GM18498 (cell line): ENCODE results near the gene GFRA1.
"Not testable (repeated sequence)": the region's sequence is repeated elsewhere in the genome, so short reads cannot be mapped to it uniquely, and the experiment has no call there.

Source experiments
- ATAC-seq: cut with Tn5 transposase; IDR thresholded peaks from one replicate; pipeline ENCODE4 v1.9.1; 2021; ENCODE audit warnings: mild to moderate bottlenecking, moderate library complexity; ENCODE audit not compliant: unreplicated experiment

The GFRA1 gene

GRCh38 chr10:116044801-116045248 lies 228.2 kb downstream of the GFRA1 start:
- ATAC-seq: no peak

- ATAC-seq: no peak
These were observed 229.1 kb downstream of the GFRA1 start for GRCh38 chr10:116043861-116044260.

DNA sequence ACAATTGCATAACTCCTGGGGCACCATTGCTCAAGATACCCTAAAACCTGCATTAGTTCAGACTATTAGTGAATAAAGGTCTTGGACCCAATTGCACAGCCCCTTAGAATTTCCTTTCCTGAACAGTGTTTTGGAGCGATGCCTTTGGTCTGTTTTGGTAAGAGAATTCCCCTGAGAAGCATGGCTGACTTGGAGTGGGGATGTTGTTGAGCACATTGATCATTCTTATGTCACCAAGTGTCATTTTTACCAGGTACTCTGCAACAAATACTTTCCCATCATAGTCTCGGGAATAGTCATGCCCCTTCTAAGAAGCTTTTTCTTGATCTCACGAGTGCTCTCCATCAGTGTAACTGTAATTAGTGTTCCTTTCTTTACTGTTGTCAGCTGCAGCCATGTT lies 229.7 kb downstream of the GFRA1 start:
- ATAC-seq: no peak

DNA sequence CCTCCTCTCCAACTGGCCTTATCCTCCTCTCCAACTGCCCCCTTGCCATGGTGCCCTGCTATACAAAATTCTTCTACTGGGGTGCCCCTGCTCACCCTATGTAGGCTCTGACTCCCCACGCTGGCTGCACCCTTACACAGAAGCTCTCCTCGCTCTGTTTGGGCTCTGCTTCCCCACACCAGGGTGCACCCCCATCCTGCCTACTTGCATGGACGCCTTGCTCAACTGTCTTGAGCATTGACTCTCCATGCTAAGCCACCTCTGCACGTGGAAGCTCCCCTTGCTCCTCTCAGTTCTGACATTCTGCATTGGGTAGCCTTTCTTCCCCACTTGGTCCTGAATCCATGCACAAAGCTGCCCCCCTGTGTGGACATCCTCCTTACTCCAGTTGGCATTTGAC lies 231.1 kb downstream of the GFRA1 start:
- no peak for ATAC-seq

- ATAC-seq: no peak
These were observed 233.4 kb downstream of the GFRA1 start for GRCh38 chr10:116039612-116040011.

DNA sequence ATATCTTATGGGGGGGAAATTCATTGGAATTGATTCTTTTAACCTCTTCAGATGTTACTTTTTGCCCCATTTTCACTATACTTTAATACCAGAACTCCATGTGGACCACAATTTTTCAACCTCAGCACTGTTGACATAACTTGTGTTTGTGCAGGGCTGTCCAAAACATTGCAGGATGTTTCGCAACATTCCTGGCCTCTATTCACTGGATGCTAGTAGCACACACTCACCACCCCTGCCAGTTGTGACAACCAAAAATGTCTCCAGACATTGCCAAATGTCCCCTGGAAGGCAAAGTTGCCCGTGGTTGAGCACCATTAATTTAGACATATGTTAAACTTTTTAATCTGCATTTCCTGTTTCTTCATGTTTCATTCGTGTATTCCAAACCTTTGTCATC lies 234.7 kb downstream of the GFRA1 start:
- no peak for ATAC-seq

GRCh38 chr10:116035406-116035805 lies 237.6 kb downstream of the GFRA1 start:
- not testable (repeated sequence) for ATAC-seq

GRCh38 chr10:116030576-116030975 lies 242.4 kb downstream of the GFRA1 start:
- no peak for ATAC-seq

GRCh38 chr10:116029826-116030225 lies 243.2 kb downstream of the GFRA1 start:
- ATAC-seq: no peak

- no peak for ATAC-seq
These were observed 245.7 kb downstream of the GFRA1 start for GRCh38 chr10:116027355-116027754.

DNA sequence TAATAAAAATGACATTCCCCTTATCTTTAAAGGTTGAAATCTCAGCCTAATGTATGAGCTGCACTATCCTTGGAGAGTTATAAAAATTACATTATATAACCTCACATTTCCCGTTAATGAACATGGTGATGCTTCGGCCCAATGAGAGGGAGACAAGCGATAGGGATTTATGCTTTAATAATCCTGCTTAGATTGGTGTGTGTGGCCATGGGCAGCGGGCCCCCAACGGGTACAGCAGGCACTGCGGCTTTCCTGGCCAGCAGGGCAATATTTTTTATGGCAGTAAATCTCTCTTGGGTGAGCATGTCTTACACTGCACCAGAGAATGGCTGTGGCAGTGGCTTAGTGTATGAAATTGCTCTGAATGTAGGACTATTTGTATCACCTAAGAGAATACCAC lies 246.3 kb downstream of the GFRA1 start:
- no peak for ATAC-seq

GRCh38 chr10:116026315-116026714 lies 246.7 kb downstream of the GFRA1 start:
- ATAC-seq: no peak

GRCh38 chr10:116024271-116024878 lies 248.6 kb downstream of the GFRA1 start:
- no peak for ATAC-seq

DNA sequence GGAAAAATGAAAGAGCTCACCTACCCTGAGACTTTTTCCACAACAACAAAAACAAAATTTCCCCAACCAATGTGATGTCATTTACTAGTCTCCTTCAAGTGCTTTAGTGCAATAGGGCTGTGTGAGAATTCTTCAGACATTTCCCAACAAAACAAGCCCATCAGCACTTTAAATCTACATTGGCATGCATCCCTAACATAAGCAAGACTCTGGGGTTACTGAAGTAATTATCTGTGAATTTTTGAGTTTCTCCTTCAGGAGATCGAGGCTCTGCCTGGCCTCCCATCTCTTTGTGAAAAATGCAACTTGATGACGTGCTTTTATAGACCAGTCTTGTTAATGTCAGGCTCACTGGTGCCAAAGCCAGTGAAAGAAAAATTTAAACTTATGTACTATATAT lies 255.6 kb downstream of the GFRA1 start:
- no peak for ATAC-seq

DNA sequence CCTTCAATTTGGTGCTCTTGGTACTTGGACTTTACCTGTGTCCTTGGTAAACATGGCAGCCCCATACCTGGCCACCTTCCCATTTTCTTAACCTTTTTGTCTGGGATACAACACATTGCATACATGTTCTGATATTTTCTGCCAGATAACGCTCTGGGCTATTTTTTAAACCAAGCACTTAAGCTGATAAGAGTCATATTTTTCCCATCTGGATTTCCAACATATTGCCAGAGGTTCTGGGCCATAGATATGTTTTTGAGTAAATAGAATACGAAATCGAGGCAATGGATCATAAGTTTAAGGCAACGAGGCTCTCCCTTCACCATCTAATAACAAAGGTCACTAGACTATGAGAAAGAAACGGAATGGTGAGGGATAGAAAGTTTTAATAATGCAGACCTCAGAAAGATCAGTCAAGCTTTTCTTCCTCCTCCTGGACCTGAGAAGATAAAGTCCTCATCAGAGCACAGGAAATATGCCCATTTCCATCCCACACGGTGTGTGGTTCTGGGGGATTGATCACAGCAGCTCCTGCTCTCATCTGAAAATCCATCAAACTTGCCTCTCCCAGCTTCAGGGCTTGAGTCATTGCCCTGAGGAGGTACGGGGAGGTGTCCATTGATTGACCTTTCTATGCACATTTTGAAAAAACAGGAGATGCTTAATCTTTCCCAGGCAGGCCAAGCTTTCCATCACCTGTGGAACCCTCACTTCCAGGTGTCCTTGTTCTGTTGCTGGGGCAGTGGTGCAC lies 257.2 kb downstream of the GFRA1 start:
- ATAC-seq: no peak

- ATAC-seq: no peak
These were observed 258.0 kb downstream of the GFRA1 start for GRCh38 chr10:116014871-116015582.

- ATAC-seq: no peak
These were observed 258.7 kb downstream of the GFRA1 start for GRCh38 chr10:116014326-116014725.

DNA sequence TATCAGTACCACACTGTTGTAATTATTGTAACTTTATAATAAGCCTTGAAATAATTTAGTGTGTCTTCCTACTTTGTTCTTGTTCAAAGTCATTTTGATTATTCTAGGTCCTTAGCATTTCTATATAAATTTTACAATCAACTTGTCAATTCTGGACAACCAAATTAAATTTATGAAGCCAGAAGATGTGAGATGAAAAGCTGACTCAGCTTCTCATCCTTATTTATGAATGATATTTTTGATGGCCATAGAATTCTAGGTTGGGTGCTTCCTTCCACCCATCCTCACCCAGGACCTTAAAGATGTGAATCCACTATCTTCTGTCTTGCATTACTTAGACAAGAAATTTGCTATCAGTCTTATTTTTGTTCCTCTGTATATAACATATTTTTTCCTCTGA lies 261.1 kb downstream of the GFRA1 start:
- ATAC-seq: no peak

- ATAC-seq: no peak
These were observed 265.6 kb downstream of the GFRA1 start for GRCh38 chr10:116007256-116007891.
